K562 (cell line): ENCODE measurements around the gene TNFRSF6B. TPM values are rescaled to one million over a fixed set of nuclear protein-coding genes. Genes with fewer than 3 reads are reported as not detected.

Experiments used
- EP300 ChIP-seq: IDR thresholded peaks from 2 replicates; pipeline ENCODE4 v1.6.1; 2012; ENCODE audit warnings: low read length, improper control_type of control experiment
- KHSRP ChIP-seq: fragments of 450-650 bp; IDR thresholded peaks from 2 replicates; pipeline ENCODE4 v1.6.1; 2017
- MTA1 ChIP-seq: fragments of 450-650 bp; IDR thresholded peaks from 2 replicates; pipeline ENCODE4 v1.6.1; 2017; ENCODE audit warnings: borderline replicate concordance
- POLR2G ChIP-seq: fragments of 200-400 bp; formaldehyde crosslinking; IDR thresholded peaks from 2 replicates; pipeline ENCODE4 v1.6.1; 2017; ENCODE audit warnings: low read depth, mild to moderate bottlenecking, antibody characterized with exemption, low read length, moderate library complexity
- RBM22 ChIP-seq: fragments of 200-400 bp; formaldehyde crosslinking; IDR thresholded peaks from 2 replicates; pipeline ENCODE4 v1.6.1; 2018; ENCODE audit warnings: low read length, low read depth; ENCODE audit not compliant: poor library complexity, severe bottlenecking
- STAG1 ChIP-seq: sonication (generic); formaldehyde crosslinking; IDR thresholded peaks from 2 replicates; pipeline ENCODE4 v1.5.0; 2020; ENCODE audit warnings: missing genetic modification reagents, borderline replicate concordance
- polyA plus RNA-seq, 8 experiments: library from polyadenylated mRNA; depleted of rRNA in 4 of 8; stranded (reverse) in 5 of 8; unstranded in 3 of 8; fragments of >200 nt; fragmentation: Nextera tagmentation in 2 of 8; fragmentation: Illumina TruSeq in 1 of 8; extraction: Ambion mirVana in 2 of 8; extraction: Trizol in 1 of 8; gene quantifications; 2 replicates each; pipeline versions ENCODE4 v1.2.1 to v1.2.3, GENCODE V29; 2011 to 2014; ENCODE audit warnings: inconsistent platforms in 1 of 8, missing spikeins in 1 of 8
- total RNA-seq, 7 experiments: library from RNA; depleted of rRNA in 6 of 7; stranded (reverse); fragments of >200 nt in 6 of 7; fragmentation: Illumina TruSeq in 2 of 7; extraction: Trizol in 2 of 7; gene quantifications; 2 replicates each; pipeline versions ENCODE4 v1.2.1 to v1.2.3, GENCODE V29; 2011 to 2021; ENCODE audit warnings: low replicate concordance in 1 of 7
- TF ChIP-seq, protein P1 (sequence below): fragments of 450-650 bp; IDR thresholded peaks from 2 replicates; pipeline ENCODE4 v1.6.1; 2016; ENCODE audit warnings: mild to moderate bottlenecking, moderate library complexity

The TNFRSF6B gene
- total and polyA plus RNA-seq, 9 of the 15 experiments (the other 6 are each of a cell fraction or from before 2014, with no cell fraction given) = 0.10 to 3.5 (median 0.32) TPM; not detected in 6

DNA sequence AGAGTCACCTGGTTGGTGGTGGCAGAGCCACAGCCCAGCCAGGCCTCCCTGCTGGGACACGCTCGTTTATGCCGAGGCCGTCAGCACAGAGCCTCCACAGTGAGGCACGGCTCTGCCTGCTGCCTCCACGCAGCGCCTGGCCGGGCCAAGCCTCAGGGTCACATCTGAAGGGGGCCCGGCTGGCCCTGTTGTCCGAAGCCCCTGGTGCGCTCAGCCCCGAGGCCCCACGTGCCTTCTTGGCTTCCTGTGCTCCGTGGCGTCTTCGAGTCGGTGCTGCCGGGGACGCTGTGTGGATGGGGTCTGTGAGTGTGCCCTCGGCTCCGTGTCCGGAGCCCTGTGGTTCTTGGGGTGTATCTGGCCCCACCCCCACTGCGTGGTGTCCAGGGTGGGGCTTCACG is 10.4 kb upstream of the TNFRSF6B start (continued):
- TF ChIP-seq, protein P1, sequence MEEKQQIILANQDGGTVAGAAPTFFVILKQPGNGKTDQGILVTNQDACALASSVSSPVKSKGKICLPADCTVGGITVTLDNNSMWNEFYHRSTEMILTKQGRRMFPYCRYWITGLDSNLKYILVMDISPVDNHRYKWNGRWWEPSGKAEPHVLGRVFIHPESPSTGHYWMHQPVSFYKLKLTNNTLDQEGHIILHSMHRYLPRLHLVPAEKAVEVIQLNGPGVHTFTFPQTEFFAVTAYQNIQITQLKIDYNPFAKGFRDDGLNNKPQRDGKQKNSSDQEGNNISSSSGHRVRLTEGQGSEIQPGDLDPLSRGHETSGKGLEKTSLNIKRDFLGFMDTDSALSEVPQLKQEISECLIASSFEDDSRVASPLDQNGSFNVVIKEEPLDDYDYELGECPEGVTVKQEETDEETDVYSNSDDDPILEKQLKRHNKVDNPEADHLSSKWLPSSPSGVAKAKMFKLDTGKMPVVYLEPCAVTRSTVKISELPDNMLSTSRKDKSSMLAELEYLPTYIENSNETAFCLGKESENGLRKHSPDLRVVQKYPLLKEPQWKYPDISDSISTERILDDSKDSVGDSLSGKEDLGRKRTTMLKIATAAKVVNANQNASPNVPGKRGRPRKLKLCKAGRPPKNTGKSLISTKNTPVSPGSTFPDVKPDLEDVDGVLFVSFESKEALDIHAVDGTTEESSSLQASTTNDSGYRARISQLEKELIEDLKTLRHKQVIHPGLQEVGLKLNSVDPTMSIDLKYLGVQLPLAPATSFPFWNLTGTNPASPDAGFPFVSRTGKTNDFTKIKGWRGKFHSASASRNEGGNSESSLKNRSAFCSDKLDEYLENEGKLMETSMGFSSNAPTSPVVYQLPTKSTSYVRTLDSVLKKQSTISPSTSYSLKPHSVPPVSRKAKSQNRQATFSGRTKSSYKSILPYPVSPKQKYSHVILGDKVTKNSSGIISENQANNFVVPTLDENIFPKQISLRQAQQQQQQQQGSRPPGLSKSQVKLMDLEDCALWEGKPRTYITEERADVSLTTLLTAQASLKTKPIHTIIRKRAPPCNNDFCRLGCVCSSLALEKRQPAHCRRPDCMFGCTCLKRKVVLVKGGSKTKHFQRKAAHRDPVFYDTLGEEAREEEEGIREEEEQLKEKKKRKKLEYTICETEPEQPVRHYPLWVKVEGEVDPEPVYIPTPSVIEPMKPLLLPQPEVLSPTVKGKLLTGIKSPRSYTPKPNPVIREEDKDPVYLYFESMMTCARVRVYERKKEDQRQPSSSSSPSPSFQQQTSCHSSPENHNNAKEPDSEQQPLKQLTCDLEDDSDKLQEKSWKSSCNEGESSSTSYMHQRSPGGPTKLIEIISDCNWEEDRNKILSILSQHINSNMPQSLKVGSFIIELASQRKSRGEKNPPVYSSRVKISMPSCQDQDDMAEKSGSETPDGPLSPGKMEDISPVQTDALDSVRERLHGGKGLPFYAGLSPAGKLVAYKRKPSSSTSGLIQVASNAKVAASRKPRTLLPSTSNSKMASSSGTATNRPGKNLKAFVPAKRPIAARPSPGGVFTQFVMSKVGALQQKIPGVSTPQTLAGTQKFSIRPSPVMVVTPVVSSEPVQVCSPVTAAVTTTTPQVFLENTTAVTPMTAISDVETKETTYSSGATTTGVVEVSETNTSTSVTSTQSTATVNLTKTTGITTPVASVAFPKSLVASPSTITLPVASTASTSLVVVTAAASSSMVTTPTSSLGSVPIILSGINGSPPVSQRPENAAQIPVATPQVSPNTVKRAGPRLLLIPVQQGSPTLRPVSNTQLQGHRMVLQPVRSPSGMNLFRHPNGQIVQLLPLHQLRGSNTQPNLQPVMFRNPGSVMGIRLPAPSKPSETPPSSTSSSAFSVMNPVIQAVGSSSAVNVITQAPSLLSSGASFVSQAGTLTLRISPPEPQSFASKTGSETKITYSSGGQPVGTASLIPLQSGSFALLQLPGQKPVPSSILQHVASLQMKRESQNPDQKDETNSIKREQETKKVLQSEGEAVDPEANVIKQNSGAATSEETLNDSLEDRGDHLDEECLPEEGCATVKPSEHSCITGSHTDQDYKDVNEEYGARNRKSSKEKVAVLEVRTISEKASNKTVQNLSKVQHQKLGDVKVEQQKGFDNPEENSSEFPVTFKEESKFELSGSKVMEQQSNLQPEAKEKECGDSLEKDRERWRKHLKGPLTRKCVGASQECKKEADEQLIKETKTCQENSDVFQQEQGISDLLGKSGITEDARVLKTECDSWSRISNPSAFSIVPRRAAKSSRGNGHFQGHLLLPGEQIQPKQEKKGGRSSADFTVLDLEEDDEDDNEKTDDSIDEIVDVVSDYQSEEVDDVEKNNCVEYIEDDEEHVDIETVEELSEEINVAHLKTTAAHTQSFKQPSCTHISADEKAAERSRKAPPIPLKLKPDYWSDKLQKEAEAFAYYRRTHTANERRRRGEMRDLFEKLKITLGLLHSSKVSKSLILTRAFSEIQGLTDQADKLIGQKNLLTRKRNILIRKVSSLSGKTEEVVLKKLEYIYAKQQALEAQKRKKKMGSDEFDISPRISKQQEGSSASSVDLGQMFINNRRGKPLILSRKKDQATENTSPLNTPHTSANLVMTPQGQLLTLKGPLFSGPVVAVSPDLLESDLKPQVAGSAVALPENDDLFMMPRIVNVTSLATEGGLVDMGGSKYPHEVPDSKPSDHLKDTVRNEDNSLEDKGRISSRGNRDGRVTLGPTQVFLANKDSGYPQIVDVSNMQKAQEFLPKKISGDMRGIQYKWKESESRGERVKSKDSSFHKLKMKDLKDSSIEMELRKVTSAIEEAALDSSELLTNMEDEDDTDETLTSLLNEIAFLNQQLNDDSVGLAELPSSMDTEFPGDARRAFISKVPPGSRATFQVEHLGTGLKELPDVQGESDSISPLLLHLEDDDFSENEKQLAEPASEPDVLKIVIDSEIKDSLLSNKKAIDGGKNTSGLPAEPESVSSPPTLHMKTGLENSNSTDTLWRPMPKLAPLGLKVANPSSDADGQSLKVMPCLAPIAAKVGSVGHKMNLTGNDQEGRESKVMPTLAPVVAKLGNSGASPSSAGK = no peak
- TF ChIP-seq KHSRP = no peak
- peak; percentile 43 for TF ChIP-seq RBM22
- no peak for TF ChIP-seq EP300
- 0 out of 2 replicates have a peak, but pooled peaks have one; percentile 18 for TF ChIP-seq STAG1 (CRISPR knock-in tag)
- no peak for TF ChIP-seq MTA1
- peak; percentile 78 for TF ChIP-seq POLR2G
